NCI-H1417 (cell line): ENCODE results near the gene ASXL3.
A peak's percentile ranks its signal among the peaks of the same experiment; 100 is the strongest.

Experiments used
- DNase-seq, 3 experiments: peaks; one replicate each; lab custom pipeline; 2025; lab: John Stamatoyannopoulos, UW

Gene ASXL3

DNA sequence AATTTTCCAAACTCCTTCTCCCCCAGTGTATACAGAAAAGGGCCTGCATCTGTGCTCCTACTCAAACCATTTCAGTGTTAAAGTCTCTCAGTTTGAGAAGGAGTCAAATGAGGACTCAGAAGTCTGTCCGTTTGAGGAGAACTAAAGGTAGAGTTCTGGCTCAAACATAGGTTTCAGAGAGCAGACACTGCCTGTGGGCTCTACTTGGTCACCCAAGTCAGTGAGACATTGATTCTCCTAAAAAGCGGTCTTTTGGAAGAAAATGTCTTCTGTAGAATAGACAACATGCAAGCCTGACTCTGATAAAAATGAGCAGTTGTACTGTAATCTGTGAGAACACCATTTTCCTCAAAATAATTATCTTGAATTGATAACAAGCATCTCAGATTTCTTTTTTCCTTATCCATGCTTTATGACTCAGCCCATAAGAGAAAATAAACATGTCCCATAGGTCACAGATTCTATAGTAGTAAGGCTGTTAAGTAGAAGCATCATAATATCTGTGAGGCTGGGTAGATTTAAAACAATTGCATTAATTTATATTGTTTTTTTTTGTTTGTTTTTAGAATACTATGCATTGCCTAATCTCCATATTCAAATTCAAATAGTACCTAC is 82.8 kb downstream of the ASXL3 start:
- no peak for DNase-seq

DNA sequence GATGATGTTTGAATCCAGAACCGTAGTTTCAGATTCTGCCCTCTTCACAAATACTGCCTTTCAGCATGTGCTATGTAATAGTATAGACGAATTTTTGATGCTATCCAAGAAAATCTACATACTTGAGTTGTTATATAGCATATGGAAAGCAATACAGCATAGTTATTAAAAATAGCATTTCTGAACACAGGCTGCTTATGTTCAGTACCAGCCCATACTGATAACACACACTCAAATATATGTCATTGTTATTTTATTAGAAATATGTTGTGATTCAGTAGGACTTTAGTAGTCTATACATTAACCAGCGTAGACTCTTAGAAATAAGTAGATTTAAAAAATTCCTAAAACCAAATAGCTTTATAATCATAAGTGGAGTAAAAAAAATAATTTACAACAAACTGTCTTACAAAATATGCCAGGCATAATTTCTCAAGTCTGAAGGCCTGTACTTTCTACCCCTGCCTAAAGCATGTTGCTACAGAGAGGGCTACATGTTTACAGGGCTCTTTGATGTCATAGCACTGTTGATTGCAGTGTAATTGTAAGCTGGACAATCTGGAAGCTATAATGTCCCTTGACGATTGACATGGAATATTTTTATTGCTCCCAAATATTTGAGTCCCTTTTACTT is 86.3 kb downstream of the ASXL3 start:
- peak in 1 of 3 experiments; percentile 27 for DNase-seq

DNA sequence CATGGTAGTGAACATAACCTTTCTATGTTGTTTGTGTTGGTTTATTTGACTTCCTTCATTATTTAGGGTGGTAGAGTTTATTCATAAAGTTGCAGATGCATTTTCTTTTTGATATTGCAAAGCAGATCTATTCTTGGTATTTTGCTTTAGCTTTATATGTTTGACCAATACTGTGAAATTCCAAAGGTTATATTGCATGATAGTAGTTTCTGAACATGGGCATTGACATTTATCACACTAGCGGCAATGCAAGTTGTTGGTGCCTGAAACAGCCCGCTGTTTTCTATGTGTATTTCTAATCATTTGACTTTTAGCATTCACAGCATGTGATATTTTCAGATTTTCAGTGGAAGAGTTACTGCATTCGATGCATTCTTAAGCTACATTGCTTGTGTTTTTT is 87.2 kb downstream of the ASXL3 start:
- no peak for DNase-seq

DNA sequence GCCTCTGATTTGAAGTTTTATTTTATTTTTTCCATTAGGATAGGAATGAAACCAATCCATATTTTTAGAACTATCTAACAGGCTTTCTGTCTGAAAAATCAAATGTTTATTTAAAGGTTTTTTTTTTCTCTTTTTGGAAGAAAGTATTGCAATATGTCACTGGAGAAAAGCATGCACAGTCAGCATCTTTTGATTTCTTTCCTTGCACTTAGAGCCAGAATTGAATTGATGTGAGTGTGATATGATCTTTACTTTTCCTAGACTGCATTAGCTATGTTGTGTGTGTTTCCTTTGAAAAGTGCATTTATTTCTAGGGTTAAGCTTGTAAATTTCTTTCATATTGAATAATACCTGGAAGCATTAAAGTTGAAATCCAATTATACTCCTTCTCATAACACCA is 87.6 kb downstream of the ASXL3 start:
- DNase-seq, result no peak

DNA sequence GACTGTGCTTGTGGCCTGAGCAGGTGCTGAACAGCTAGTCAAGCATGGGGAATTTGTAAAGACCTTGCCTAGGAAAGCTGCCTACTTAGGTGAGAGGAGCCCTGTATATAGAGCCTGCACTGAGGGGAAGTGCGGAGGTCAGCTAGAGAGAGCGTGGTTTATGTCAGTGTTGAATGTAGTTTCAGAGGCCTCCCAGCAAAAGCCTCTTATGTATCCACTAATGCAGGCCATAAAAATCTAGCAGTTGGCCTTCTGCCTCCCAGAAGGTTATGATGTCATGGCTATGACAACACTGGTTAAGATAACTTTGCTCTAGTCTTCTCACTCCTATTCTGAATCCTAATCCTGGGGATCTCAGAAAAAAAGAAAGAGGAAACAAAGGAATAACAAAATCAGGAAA is 88.9 kb downstream of the ASXL3 start:
- DNase-seq, result no peak

DNA sequence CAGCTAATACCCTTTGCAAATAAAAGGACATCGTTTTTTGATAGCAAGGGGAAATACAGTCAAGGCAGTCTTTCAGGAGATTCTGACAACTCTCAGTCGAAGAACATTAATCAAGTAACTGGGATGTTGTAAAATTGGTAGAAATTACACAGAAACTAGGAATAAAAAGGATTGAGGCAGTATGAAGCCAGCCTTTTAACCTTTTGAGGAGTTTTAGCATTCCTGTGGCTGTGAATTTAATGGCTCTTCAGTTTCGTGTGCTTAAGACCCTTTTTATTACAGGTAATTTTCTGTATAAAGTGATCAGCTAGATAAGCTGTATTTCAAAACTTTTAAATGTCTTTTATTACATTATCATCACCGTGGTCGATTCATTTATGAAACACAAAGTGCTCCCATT is 91.6 kb downstream of the ASXL3 start:
- no peak for DNase-seq

DNA sequence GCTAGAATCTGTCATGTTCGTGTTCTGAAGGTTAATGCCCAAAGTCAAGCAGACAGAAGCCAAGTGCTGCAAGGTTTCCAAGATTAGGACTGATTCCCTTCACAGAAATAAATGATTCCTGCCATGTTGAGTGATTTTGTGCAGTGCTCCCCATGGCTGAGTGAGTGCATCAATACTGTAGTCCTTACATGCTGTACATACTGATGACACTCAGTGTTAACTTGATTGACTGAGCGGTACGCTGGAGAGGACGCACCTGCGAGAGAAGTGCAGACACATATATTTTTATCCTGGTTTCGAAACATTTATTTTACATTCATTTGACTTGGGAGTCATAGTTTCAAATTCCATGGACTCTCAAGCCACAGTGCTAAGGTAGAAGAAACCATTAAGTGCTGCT is 92.0 kb downstream of the ASXL3 start:
- no peak for DNase-seq

DNA sequence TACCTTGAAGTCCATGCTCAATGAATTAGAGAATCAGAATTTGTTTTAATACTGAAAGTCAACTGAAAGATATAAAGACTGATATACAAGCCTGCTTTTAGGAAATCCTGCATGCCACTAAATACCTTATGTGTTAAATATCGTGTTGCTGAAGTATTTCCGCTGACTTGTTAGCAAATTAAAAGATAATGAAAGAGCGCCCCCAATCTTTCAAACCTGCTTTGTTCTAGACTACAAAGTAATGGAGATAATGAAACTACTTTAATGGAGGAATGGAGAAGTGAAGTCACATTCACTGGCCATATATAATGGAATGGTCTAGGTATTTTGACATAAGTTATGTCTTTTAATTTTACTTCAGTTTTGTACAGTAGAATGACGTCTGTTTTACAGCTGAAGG is 95.7 kb downstream of the ASXL3 start:
- DNase-seq, result no peak

DNA sequence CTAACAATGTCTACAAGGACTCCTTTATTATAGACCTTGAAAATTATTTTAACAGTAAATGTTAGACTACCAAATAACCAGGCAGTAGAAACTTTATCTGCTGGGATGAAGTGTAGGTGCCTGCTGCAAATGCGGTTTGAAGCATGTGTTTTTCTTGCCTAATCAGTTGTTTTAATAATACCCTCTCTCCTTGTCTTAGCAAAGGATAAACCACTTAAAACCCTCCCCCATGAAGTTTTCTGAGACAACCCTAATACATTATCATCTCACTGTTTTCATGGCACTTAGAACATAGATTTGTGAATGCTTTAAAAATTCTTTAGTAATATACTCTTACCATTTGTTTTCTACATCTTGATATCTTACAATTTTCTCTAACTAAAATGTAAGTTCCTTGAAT is 98.6 kb downstream of the ASXL3 start:
- no peak for DNase-seq

DNA sequence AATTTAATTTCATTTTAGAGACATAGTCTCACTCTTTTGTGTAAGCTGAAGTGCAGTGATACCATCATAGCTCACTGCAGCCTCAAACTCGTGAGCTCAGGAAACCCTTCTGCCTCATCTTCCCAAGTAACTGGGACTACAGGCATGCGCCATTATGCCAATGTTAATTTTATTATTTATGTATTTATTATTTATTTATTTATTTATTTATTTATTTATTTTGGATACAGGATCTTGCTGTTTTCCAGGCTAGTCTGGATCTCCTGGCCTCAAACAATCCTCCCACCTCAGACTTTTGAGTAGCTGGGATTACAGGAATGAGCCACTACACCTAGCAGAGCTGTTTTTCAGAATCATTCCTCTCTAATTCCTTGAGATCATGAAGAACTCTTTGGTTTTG is 99.9 kb downstream of the ASXL3 start:
- no peak for DNase-seq

DNA sequence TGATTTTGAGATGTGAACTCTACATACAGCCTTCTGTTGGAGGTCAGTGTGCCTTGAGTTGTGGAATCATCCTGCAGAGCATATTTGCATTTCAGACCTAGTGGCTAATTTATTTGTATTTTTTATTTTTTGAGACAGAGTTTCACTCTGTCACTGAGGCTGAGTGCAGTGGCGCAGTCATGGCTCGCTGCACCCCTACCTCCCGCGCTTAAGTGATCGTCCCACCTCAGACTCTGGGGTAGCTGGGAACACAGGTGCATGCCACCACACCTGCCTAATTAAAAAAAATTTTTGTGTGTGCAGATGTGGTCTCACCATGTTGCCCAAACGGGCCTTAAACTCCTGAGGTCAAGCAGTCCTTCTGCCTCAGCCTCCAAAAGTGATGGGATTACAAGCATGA is 104.4 kb downstream of the ASXL3 start:
- no peak for DNase-seq

DNA sequence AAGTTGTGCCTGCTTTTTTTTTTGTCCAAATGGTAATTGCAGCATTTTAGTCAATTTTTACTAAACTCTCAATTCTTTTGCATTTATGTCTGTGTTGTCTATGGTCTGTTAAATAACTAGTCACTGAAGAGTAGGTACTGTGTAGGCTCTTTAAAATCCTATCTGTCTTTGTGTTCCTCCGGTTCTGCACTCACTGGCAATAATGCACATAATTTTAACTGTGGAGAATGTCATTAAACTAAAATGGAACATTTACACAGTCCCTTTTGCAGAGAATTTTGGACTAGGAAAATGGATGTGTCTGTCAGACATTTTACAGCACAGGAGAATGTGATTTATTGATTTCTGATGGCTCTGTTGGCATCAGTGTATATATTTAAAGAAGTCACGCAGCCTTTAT is 116.6 kb downstream of the ASXL3 start:
- DNase-seq, result no peak

DNA sequence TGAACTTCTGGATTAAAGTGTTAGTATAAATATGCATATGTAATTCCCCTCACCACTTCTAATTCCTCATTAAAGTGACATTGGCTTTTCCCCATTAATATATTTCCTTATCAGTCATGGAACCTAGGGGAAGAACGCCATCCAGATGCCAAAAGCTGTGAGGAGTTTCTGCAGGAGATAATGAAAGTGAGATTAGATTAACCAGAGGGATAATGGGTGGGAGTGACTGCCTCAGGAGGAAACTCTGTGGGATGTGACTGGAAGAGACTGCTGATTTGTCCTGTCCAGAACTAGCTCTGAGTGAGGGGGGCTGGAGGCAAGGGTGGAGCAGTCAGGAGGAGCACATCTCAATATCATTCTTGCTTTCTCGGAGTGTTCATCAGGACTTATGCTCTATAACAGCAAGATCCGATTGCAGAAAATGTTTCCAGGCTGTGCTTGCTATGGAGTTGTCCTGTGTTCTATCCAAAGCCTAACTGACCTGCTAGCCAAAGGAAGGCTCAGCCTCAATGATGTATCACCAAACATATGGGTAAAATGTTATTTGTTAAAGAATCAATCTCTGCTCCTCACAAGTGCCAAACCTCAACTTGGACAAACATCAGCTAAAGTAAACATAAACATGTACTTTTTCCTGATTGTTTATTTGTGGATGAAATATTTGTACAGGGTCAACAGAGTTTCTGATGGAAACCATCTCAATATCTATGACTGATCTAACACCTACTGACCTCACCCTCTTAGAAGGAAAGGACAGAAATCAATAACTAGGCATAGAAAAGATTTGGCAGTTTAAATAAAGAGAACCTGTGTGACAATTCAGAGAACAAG is 118.5 kb downstream of the ASXL3 start:
- DNase-seq, result no peak

DNA sequence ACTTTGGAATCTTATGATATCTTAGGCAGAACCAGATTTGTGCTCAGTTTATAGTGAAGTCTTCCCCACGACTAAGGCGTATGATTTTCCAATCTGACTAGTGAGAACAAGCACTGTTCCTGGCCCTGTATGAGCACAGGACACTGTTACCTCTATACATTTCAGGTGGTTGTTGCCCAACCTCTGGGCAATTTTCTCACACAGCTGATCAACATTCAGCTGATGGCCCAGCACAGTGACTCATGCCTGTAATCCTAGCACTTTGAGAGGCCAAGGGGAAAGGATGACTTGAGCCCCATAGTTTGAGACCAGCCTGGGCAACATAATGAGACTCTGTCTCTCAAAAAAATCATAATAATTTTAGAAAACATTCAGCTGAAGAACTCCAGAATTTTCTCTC is 119.5 kb downstream of the ASXL3 start:
- no peak for DNase-seq

DNA sequence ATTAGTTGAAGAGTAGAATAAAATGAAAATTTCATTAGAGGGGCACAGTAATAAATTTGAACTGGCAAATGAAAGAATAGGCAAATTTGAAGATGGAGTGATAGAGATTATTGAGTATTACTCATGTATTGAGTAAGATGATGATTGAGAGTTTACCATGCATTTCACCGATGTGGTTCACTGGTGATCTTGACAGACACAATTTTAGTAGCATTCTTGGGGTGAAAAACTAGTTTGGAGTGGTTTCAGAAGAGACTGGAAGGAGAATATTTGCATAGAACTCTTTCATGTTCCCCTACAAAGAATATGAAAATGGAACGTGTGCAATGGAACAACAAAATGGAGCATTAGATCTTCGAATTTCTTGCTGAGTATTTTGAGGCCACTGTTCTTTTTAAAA is 121.4 kb downstream of the ASXL3 start:
- DNase-seq, result no peak

DNA sequence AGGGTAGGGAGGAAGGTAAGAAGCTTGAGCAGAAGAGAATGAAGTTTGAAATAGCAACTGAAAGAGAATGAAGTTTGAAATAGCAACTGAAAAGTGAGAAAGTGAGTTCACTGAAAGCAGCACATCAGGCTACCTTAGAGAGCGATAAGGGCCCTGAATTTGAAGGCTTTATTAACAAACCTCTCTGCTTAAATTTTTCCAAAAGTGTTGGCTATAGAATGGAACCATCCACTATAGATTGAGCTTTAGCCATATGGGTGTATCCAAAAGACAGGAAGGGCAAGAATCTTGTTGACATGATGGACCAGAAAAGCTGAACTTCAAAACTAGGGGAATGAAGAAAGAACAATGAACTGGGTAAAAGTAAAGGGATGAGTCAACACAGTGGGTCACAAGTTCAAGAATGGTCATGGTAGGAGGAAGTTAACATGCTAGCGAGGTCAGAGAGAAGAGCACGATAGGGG is 122.5 kb downstream of the ASXL3 start:
- no peak for DNase-seq

DNA sequence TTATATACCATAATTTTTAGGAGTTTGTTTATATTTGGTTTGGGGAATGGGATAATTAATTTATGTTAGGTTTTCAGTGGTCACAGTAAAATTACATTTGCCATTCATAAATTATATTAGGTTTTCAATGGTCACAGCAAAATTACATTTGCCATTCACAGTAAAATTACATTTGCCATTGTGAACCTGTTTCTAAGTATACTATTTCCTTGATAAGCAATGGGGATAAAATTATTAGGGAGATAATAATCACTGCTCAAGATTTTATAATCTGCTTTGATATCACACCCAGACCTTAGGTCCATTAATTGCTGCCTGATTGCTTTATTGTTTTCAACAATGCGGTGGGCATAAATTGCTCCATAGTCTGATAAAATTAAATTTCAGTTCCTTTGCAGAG is 124.6 kb downstream of the ASXL3 start:
- DNase-seq, result no peak

DNA sequence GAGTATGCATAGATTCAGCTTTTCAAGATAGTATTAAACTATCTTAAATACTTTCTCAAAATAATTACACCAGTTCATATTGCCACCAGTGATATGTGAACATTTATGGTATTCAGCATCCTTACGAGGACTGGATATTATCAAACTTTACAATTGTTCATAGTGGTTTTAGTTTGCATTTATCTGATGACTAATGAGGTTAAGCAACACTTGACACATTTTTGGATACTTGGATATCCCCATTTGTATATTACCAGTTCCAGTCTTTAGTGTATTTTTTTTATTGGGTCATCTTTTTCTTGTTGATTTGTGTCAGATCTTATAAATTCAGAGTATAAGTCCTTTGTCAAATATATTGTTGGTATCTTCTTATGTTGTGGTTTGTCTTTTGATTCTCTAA is 128.4 kb downstream of the ASXL3 start:
- no peak for DNase-seq

DNA sequence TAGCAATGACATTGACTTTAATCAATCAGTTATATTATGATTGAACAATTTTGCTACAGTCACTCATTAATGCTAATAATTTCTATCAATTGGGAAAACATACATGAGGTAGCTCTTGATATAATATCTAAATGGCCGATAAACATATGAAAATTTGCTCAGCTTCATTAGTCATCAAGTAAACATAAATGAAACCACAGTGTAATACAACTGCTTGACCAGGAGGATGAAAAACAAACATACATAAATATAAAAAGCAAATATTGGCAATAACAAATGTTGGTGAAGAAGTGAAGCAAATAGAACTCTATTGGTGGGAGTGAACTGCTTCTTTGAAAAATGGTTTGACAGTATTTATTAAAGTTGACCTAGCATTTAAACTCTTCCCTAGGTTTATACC is 130.9 kb downstream of the ASXL3 start:
- no peak for DNase-seq

DNA sequence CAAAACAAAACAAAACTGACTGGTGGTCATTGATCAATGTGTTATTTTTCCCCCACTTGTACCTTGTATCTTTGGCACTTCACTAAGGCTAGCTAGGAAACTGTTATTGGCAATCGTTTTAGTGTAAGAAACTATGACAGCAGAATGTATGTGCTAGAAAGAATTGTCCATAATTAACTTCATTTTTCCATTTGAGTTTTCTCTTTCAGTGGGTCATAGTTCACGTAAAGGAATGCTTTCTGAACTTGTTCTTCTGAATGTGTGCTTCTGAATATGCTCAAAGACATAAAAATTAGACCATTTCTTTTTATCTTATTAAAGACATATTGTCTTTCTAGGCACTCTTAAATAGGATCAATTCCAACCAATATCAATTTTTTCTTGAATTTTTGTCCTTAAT is 132.2 kb downstream of the ASXL3 start:
- no peak for DNase-seq

DNA sequence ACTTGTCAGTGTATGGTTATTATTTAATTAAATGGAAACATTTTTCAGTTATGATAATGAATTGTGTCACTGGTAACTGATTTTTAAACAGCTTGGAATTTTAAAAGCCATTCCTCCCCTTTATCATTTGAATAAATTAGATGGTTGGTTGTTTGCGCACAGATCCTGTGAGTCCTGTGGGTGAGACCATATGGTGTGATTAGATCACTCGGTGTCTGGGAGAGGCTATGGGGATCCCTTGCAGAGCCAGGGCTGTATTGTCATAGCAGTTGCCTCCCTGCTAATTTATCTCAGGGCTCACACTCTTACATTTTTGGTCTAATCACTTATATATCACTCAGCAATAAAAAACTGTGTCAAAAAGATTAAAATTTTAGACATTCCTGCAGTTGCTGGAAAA is 133.5 kb downstream of the ASXL3 start:
- peak in 1 of 3 experiments; percentile 25 for DNase-seq

DNA sequence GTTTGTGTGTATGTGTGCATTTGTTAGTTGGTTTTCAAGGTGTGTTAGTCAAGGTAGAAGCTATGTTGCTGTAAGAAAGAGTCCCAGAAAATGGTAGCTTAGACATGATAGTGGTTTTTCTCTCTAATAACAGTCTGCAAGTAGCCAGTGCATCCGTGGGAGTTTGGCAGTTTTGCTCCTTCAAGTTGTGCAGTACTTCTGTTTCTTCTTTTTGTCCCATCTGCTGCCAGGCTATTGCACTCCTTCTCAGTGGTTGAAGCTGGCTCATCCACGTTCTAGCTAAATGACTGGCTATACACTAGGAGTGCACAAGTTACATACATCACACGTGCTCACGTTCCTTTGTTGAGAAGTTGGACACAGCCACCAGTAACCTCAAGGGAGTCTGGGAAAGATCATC is 134.7 kb downstream of the ASXL3 start:
- no peak for DNase-seq

DNA sequence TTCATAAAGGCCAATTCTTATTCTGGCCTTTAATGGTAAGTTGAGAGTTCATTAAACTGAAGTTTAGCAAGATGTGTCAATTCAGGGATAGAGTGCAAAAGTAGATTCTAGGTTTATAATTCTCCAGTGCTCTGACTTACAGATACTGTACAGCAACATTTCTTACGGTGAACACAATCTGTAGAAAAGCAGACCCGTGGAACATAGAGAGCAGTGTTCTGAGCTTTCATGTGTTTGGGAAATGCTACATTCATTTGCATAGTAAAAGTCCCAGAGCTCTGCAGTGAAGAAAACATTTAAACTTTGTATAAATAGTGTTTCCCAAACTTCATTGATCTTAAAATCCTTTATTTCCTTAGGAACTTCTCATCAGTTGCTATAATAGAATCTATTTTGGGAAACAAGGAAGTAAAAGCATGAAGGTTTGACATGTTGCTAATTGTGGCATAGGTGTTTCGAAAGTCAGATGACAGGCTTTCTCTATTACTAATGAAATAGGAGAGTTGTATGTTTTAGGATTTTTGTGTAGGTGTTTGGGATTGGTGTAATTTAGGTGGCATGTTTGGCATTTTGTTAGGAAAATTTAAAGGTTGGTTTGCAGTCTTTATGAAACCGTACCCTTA is 138.2 kb downstream of the ASXL3 start:
- DNase-seq, result no peak
